ENCODE measurements around the gene KMT2A.

KMT2A gene

GRCh38 chr11:118533769-118534729 lies 97.8 kb downstream of the KMT2A start:
- DNase-seq: no peak

GRCh38 chr11:118535261-118535660 lies 99.0 kb downstream of the KMT2A start:
- DNase-seq: no peak

- DNase-seq: no peak
These were observed 100.4 kb downstream of the KMT2A start for GRCh38 chr11:118536726-118537125.

- DNase-seq: no peak
These were observed 101.2 kb downstream of the KMT2A start for GRCh38 chr11:118537409-118537980.

GRCh38 chr11:118544010-118544646 lies 107.8 kb downstream of the KMT2A start:
- no peak for DNase-seq

GRCh38 chr11:118544647-118545010 lies 108.3 kb downstream of the KMT2A start:
- no peak for DNase-seq

- DNase-seq: no peak
These were observed 109.2 kb downstream of the KMT2A start for GRCh38 chr11:118545533-118545932.

- no peak for DNase-seq
These were observed 110.8 kb downstream of the KMT2A start for GRCh38 chr11:118547132-118547531.

- no peak for DNase-seq
These were observed 116.0 kb downstream of the KMT2A start for GRCh38 chr11:118552341-118552740.

GRCh38 chr11:118560806-118561205 lies 124.5 kb downstream of the KMT2A start:
- no peak for DNase-seq

- DNase-seq: no peak
These were observed 128.8 kb downstream of the KMT2A start for GRCh38 chr11:118565051-118565450.

- DNase-seq: no peak
These were observed 133.4 kb downstream of the KMT2A start for GRCh38 chr11:118569670-118570069.

- DNase-seq: no peak
These were observed 134.5 kb downstream of the KMT2A start for GRCh38 chr11:118570787-118571186.

- DNase-seq: peak; percentile 7
These were observed 135.4 kb downstream of the KMT2A start for GRCh38 chr11:118571701-118572060.

- DNase-seq: peak; percentile 90
These were observed 136.0 kb downstream of the KMT2A start, which contains the start of gene ARCN1 for GRCh38 chr11:118572061-118572980. Gene ARCN1 (plus strand): TSS chr11:118572409. CDS start chr11:118572548, 139 bp downstream.

GRCh38 chr11:118572981-118573550 lies 136.8 kb downstream of the KMT2A start:
- DNase-seq: peak; percentile 21

- DNase-seq: no peak
These were observed 138.3 kb downstream of the KMT2A start for GRCh38 chr11:118574636-118575035.

Data from CD4-positive, alpha-beta T cell treated with Interleukin-6 for 4 hours (primary cell).